HCT116 (cell line): ENCODE data around the gene BSN. TPM values are rescaled to one million over a fixed set of nuclear protein-coding genes. Genes with fewer than 3 reads are reported as not detected.

Experiments
- ATAC-seq: fragments of 200-7000 bp; cut with Tn5 transposase; 2 replicates; pipeline ENCODE4 v1.9.1; 2020; ENCODE audit warnings: mild to moderate bottlenecking, moderate library complexity
- BruUV-seq: library from RNA; stranded (reverse); fragments of 400-500 nt; replicated peaks from 2 replicates; lab custom pipeline; 2021; lab: Mats Ljungman, UMichigan
- CTCF ChIA-PET: fragments of 300-600 bp; sonication (Branson Sonifier 250); formaldehyde crosslinking; loops from one replicate; lab custom pipeline; 2021; ENCODE audit warnings: antibody characterized with exemption; lab: Charles Lee
- POLR2A ChIA-PET: fragments of 300-600, 350-600 bp; sonication (Branson Sonifier 250); formaldehyde crosslinking; loops from one replicate; lab custom pipeline; 2021; ENCODE audit warnings: antibody characterized with exemption; lab: Charles Lee
- RAD21 ChIA-PET, 2 experiments: fragments of 300-600 bp; sonication (Branson Sonifier 250); formaldehyde crosslinking; loops; one replicate each; lab custom pipeline; 2023; ENCODE audit warnings: low total read pairs in 2 of 2; ENCODE audit not compliant: uncharacterized antibody in 2 of 2, unreplicated experiment in 2 of 2, low non-redundant PET in 1 of 2; lab: Charles Lee
- DNase-seq: peaks from one replicate; pipeline ENCODE4 v3.0.0-alpha.2; 2010; ENCODE audit warnings: low read depth, low spot score
- H2AFZ ChIP-seq: fragments of 200-600 bp; shearing (Covaris generic), sonication (generic); 2 replicates; pipeline ENCODE4 v1.6.1; 2017; ENCODE audit warnings: low read depth, mixed run types, mixed read lengths, antibody characterized with exemption, low read length; ENCODE audit not compliant: poor library complexity, severe bottlenecking
- H3K27ac ChIP-seq: 2 replicates; pipeline ENCODE4 v1.5.1; 2012; ENCODE audit warnings: low read depth, low read length
- H3K27me3 ChIP-seq: fragments of 200-600 bp; sonication (generic); 2 replicates; pipeline ENCODE4 v1.6.1; 2016; ENCODE audit warnings: mixed run types, low read length, mixed read lengths; ENCODE audit not compliant: insufficient read depth
- H3K36me3 ChIP-seq, 2 experiments: fragments of 200-500 bp in 1 of 2; fragments of 200-600 bp in 1 of 2; sonication (Bioruptor generic) in 1 of 2; sonication (generic) in 1 of 2; 2 replicates each; pipeline versions ENCODE4 v1.5.1 to v1.6.1; 2014 to 2016; ENCODE audit warnings: low read length in 2 of 2, inconsistent platforms in 1 of 2, mixed read lengths in 1 of 2, mixed run types in 1 of 2; ENCODE audit not compliant: insufficient read depth in 2 of 2, control insufficient read depth in 1 of 2
- H3K4me1 ChIP-seq, 2 experiments: fragments of 200-600 bp in 1 of 2; sonication (generic) in 1 of 2; 2 replicates each; pipeline versions ENCODE4 v1.5.1 to v1.6.1; 2012 to 2017; ENCODE audit warnings: low read length in 2 of 2, inconsistent platforms in 1 of 2, mild to moderate bottlenecking in 1 of 2, mixed read lengths in 1 of 2, mixed run types in 1 of 2, moderate library complexity in 1 of 2; ENCODE audit not compliant: insufficient read depth in 2 of 2, control insufficient read depth in 1 of 2
- H3K4me2 ChIP-seq: fragments of 200-600 bp; sonication (generic); 2 replicates; pipeline ENCODE4 v1.6.1; 2017; ENCODE audit warnings: mixed run types, low read length, mixed read lengths
- H3K4me3 ChIP-seq, 2 experiments: fragments of 200-600 bp in 1 of 2; sonication (generic) in 1 of 2; replicated peaks in 1 of 2; 2 replicates each; pipeline ENCODE4 v1.5.1; 2011 to 2016; ENCODE audit warnings: low read length in 2 of 2, control low read depth in 1 of 2, low read depth in 1 of 2, mild to moderate bottlenecking in 1 of 2, mixed read lengths in 1 of 2, mixed run types in 1 of 2
- H3K79me2 ChIP-seq: fragments of 200-600 bp; sonication (generic); 2 replicates; pipeline ENCODE4 v1.6.1; 2017; ENCODE audit warnings: mild to moderate bottlenecking, mixed run types, low read length, moderate library complexity, mixed read lengths; ENCODE audit not compliant: insufficient read depth
- H3K9ac ChIP-seq: fragments of 200-600 bp; sonication (generic); 2 replicates; pipeline ENCODE4 v1.6.1; 2016; ENCODE audit warnings: low read length, mixed read lengths
- H3K9me2 ChIP-seq: fragments of 200-600 bp; sonication (generic), shearing (Covaris generic); 2 replicates; pipeline ENCODE4 v1.6.1; 2017; ENCODE audit warnings: mixed run types, mild to moderate bottlenecking, moderate library complexity; ENCODE audit not compliant: insufficient read depth
- H3K9me3 ChIP-seq, 2 experiments: fragments of 200-500 bp in 1 of 2; fragments of 200-600 bp in 1 of 2; sonication (Bioruptor generic) in 1 of 2; sonication (generic) in 1 of 2; 2 replicates each; pipeline ENCODE4 v1.6.1; 2014 to 2017; ENCODE audit warnings: low read length in 2 of 2, mixed read lengths in 2 of 2, inconsistent platforms in 1 of 2, low read depth in 1 of 2, mild to moderate bottlenecking in 1 of 2, mixed run types in 1 of 2, moderate library complexity in 1 of 2; ENCODE audit not compliant: control insufficient read depth in 1 of 2, insufficient read depth in 1 of 2
- H4K20me1 ChIP-seq: fragments of 200-600 bp; sonication (generic), shearing (Covaris generic); 2 replicates; pipeline ENCODE4 v1.6.1; 2017; ENCODE audit warnings: mixed run types, mild to moderate bottlenecking, moderate library complexity; ENCODE audit not compliant: insufficient read depth
- CBX3 ChIP-seq: IDR thresholded peaks from 2 replicates; pipeline ENCODE4 v1.6.1; 2012; ENCODE audit warnings: low read depth
- CEBPB ChIP-seq: IDR thresholded peaks from 2 replicates; pipeline ENCODE4 v1.6.1; 2012; ENCODE audit warnings: low read depth
- EZH2 ChIP-seq: fragments of 200-600 bp; sonication (generic); IDR thresholded peaks from 2 replicates; pipeline ENCODE4 v1.6.1; 2017; ENCODE audit warnings: antibody characterized with exemption, mixed run types
- EZH2phosphoT487 ChIP-seq: fragments of 200-600 bp; IDR thresholded peaks from 2 replicates; pipeline ENCODE4 v1.6.1; 2018; ENCODE audit warnings: antibody characterized with exemption, borderline replicate concordance
- RAD21 ChIP-seq: IDR thresholded peaks from 2 replicates; pipeline ENCODE4 v1.6.1; 2012; ENCODE audit warnings: low read depth, mild to moderate bottlenecking
- SP1 ChIP-seq: IDR thresholded peaks from 2 replicates; pipeline ENCODE4 v1.6.1; 2012; ENCODE audit warnings: low read depth
- SRF ChIP-seq: IDR thresholded peaks from 2 replicates; pipeline ENCODE4 v1.6.1; 2012; ENCODE audit warnings: low read depth
- TCF7L2 ChIP-seq: IDR thresholded peaks from 2 replicates; pipeline ENCODE4 v1.7.0; 2011; ENCODE audit warnings: borderline replicate concordance, inconsistent platforms; ENCODE audit not compliant: insufficient read depth, insufficient read length; ENCODE audit errors: extremely low read depth
- YY1 ChIP-seq: IDR thresholded peaks from 2 replicates; pipeline ENCODE4 v1.6.1; 2011; ENCODE audit warnings: low read length, low read depth, moderate library complexity, mild to moderate bottlenecking; ENCODE audit not compliant: insufficient replicate concordance; ENCODE audit errors: extremely low read depth
- ZFX ChIP-seq: fragments of 450-650 bp; IDR thresholded peaks from 2 replicates; pipeline ENCODE4 v1.6.1; 2017
- ZNF274 ChIP-seq: fragments of 200-500 bp; sonication (Bioruptor generic); IDR thresholded peaks from 2 replicates; pipeline ENCODE4 v1.6.1; 2014; ENCODE audit warnings: mild to moderate bottlenecking, low read depth, low read length, inconsistent platforms
- intact Hi-C: fragments of 100-400 bp; cut with micrococcal nuclease; formaldehyde crosslinking; loops from 2 replicates; pipeline ENCODE4 v1.10.0; 2022
- total RNA-seq: library from RNA; stranded (reverse); gene quantifications from one replicate; pipeline ENCODE4 v1.2.1, GENCODE V29; 2021; ENCODE audit not compliant: unreplicated experiment
- TF ChIP-seq, protein P1 (sequence below): IDR thresholded peaks from 2 replicates; pipeline ENCODE4 v1.6.1; 2011; ENCODE audit warnings: mild to moderate bottlenecking, low read length, moderate library complexity; ENCODE audit not compliant: insufficient replicate concordance; ENCODE audit errors: extremely low read depth
- TF ChIP-seq, protein P2 (sequence below): IDR thresholded peaks from 2 replicates; pipeline ENCODE4 v1.6.1; 2012
- TF ChIP-seq, protein P3 (sequence below), 3 experiments: fragments of 200-600 bp in 1 of 3; sonication (generic) in 1 of 3; IDR thresholded peaks in 2 of 3; conservative IDR thresholded peaks in 1 of 3; 2 replicates each; pipeline ENCODE4 v1.5.1; 2012 to 2017; ENCODE audit warnings: low read depth in 2 of 3, low read length in 2 of 3, antibody characterized with exemption in 1 of 3, borderline replicate concordance in 1 of 3, control low read depth in 1 of 3, mild to moderate bottlenecking in 1 of 3, mixed read lengths in 1 of 3, mixed run types in 1 of 3, moderate library complexity in 1 of 3; ENCODE audit not compliant: insufficient read depth in 1 of 3
- TF ChIP-seq, protein P4 (sequence below): IDR thresholded peaks from 2 replicates; pipeline ENCODE4 v1.6.1; 2012; ENCODE audit warnings: low read depth

The BSN gene
- total RNA-seq, 1 experiment from 2014 or later, result 1.5 TPM

DNA sequence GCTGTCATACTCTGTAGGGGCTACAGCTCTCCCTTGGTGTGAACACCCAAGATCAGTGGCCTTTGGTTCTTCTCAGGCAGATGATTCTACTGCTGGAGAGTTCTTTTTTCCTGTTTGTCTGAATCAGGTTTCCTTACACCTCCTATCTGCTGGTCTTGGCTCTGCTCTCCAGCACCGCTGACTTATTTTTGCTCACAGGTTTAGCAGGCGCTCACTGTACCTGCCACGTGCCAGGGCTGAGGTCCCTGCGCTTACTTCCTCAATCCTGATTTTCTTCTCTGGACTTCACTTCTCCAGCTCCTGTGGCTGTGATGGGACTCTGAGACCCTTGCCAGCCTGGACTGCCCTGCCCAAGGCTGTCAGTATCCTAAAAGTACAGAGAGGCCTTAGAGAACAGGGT lies 9.5 kb downstream of the BSN start:
- Histone ChIP-seq H3K4me2 (no peak overlapping the region), H3K9ac (no peak overlapping the region), H4K20me1 (no peaks in the 10 kb centered on the region), H2AFZ (no peak overlapping the region), H3K27ac (no peak overlapping the region), H3K36me3 (no peaks in the 10 kb centered on the region), H3K9me2 (no peaks in the 10 kb centered on the region), H3K27me3 (0 out of 2 replicates have a peak, but pooled peaks cover 4% of the 10 kb centered on the region), H3K4me1 (peaks cover 0 to 4% of the 10 kb centered on the region in 2 experiments; a peak in 1 of 4 replicates), H3K9me3 (peaks cover 0 to 8% of the 10 kb centered on the region in 2 experiments; a peak in 2 of 4 replicates), H3K79me2 (no peaks in the 10 kb centered on the region), H3K4me3 (no peak overlapping the region)
- DNase-seq (no peak), ATAC-seq (no peak)
- intact Hi-C loops, result no loop called here
- CTCF ChIA-PET, result interaction anchor here (0.9 to 1.6 kb wide), 3 partner anchors 24 to 109 kb away, joined by 3 to 6 read pairs (median 3); no protein-coding TSS in a partner anchor
- BruUV-seq, result no TSS peak
- RAD21 ChIA-PET, result no interaction called here
- POLR2A ChIA-PET, result no interaction called here
- TF ChIP-seq EZH2, result no peak
- TF ChIP-seq TCF7L2, result no peak
- TF ChIP-seq EZH2phosphoT487, result no peak
- no peak for TF ChIP-seq CEBPB
- TF ChIP-seq, protein P1, sequence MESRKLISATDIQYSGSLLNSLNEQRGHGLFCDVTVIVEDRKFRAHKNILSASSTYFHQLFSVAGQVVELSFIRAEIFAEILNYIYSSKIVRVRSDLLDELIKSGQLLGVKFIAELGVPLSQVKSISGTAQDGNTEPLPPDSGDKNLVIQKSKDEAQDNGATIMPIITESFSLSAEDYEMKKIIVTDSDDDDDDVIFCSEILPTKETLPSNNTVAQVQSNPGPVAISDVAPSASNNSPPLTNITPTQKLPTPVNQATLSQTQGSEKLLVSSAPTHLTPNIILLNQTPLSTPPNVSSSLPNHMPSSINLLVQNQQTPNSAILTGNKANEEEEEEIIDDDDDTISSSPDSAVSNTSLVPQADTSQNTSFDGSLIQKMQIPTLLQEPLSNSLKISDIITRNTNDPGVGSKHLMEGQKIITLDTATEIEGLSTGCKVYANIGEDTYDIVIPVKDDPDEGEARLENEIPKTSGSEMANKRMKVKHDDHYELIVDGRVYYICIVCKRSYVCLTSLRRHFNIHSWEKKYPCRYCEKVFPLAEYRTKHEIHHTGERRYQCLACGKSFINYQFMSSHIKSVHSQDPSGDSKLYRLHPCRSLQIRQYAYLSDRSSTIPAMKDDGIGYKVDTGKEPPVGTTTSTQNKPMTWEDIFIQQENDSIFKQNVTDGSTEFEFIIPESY, result no peak
- TF ChIP-seq CBX3, result no peak
- TF ChIP-seq, protein P2, sequence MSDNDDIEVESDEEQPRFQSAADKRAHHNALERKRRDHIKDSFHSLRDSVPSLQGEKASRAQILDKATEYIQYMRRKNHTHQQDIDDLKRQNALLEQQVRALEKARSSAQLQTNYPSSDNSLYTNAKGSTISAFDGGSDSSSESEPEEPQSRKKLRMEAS, result no peak
- no peak for TF ChIP-seq YY1
- TF ChIP-seq SP1, result no peak
- TF ChIP-seq ZNF274, result no peak
- TF ChIP-seq SRF, result no peak
- TF ChIP-seq, protein P3, sequence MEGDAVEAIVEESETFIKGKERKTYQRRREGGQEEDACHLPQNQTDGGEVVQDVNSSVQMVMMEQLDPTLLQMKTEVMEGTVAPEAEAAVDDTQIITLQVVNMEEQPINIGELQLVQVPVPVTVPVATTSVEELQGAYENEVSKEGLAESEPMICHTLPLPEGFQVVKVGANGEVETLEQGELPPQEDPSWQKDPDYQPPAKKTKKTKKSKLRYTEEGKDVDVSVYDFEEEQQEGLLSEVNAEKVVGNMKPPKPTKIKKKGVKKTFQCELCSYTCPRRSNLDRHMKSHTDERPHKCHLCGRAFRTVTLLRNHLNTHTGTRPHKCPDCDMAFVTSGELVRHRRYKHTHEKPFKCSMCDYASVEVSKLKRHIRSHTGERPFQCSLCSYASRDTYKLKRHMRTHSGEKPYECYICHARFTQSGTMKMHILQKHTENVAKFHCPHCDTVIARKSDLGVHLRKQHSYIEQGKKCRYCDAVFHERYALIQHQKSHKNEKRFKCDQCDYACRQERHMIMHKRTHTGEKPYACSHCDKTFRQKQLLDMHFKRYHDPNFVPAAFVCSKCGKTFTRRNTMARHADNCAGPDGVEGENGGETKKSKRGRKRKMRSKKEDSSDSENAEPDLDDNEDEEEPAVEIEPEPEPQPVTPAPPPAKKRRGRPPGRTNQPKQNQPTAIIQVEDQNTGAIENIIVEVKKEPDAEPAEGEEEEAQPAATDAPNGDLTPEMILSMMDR (IDR thresholded peaks at IDR 0.05 in 2 of 3, conservative IDR thresholded peaks at IDR 0.05 in 1 of 3; ENCODE audit: borderline replicate concordance in 1 of 3, insufficient read depth in 1 of 3, low read depth in 2 of 3, low read length in 2 of 3), result no peak
- TF ChIP-seq RAD21, result no peak
- TF ChIP-seq ZFX, result no peak
- TF ChIP-seq, protein P4, sequence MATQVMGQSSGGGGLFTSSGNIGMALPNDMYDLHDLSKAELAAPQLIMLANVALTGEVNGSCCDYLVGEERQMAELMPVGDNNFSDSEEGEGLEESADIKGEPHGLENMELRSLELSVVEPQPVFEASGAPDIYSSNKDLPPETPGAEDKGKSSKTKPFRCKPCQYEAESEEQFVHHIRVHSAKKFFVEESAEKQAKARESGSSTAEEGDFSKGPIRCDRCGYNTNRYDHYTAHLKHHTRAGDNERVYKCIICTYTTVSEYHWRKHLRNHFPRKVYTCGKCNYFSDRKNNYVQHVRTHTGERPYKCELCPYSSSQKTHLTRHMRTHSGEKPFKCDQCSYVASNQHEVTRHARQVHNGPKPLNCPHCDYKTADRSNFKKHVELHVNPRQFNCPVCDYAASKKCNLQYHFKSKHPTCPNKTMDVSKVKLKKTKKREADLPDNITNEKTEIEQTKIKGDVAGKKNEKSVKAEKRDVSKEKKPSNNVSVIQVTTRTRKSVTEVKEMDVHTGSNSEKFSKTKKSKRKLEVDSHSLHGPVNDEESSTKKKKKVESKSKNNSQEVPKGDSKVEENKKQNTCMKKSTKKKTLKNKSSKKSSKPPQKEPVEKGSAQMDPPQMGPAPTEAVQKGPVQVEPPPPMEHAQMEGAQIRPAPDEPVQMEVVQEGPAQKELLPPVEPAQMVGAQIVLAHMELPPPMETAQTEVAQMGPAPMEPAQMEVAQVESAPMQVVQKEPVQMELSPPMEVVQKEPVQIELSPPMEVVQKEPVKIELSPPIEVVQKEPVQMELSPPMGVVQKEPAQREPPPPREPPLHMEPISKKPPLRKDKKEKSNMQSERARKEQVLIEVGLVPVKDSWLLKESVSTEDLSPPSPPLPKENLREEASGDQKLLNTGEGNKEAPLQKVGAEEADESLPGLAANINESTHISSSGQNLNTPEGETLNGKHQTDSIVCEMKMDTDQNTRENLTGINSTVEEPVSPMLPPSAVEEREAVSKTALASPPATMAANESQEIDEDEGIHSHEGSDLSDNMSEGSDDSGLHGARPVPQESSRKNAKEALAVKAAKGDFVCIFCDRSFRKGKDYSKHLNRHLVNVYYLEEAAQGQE, result no peak
